Activated CD4-positive, CD25-positive, alpha-beta regulatory T cell (primary cell): Measurements from ENCODE around the gene COPS9.

Experiments used
- DNase-seq, 4 experiments: peaks; one replicate each; lab custom pipeline; 2025; lab: John Stamatoyannopoulos, UW

Gene COPS9

DNA sequence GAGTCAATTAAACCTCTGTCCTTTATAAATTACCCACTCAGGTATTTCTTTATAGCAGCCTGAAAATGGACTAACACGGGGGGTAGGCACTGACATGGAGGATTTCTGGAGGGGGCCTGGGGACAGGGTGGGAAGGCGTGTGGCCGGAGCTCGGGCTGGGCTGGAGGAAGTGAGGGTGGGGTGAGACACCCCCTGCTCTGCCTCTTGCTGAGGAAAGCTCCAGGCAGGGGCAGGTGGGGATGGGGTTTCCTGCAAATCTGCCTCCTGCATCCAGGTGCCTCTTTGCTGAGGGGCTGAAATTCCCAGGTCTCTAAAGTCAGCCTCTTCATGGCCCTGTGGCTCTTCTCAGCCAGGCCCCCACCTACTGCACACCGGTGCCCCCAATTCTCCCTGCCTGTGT, 30.1 kb upstream of the COPS9 start:
- no peak for DNase-seq

- no peak for DNase-seq
Observed at GRCh38 chr2:240165661-240166060, 29.6 kb upstream of the COPS9 start.

DNA sequence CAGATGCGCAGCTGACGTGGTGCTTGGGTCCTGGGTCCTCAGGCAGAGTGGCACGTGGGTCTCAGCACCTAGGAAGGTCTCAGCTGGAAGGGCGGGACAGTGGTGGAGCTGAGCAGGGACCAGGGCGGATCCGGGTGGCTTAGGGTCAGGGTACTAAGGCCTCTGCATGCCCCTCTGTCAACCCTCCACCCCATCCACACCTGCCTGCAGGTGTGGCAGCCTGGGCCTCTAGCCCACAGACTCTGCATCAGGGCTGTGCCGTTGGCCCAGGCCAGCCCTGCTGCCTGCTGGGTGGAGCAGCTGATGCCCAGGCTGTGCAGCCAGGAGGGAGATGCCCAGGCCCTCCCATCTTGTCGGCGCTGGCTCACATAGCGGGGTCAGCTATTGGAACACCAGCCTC, 28.9 kb upstream of the COPS9 start:
- DNase-seq, result no peak

GRCh38 chr2:240164586-240164985, 28.5 kb upstream of the COPS9 start:
- no peak for DNase-seq

- no peak for DNase-seq
Observed at GRCh38 chr2:240163844-240164574, 27.9 kb upstream of the COPS9 start.

- no peak for DNase-seq
Observed at GRCh38 chr2:240162939-240163714, 27.0 kb upstream of the COPS9 start.

GRCh38 chr2:240162531-240162930, 26.4 kb upstream of the COPS9 start:
- DNase-seq, result no peak

DNA sequence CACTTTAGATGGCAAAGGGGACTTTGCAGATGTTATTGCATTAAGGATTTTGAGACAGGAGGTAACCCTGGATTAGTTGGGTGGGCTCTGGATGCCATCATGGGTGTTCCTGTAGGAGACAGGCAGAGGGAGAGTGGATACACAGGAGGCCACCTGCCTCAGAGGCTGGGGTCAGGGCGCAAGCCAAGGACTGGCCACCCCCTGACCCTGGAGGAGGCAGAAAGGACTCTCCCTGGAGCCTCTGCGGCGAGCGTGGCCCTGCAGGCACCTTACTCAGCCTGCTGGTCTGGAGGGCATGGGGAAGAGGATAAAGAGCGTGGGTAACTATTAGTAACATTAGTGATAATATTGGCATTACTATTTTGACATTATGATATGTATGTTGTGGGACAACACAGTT, 25.9 kb upstream of the COPS9 start:
- no peak for DNase-seq

GRCh38 chr2:240161087-240161750, 25.1 kb upstream of the COPS9 start:
- no peak for DNase-seq

GRCh38 chr2:240160291-240161086, 24.4 kb upstream of the COPS9 start:
- no peak for DNase-seq

DNA sequence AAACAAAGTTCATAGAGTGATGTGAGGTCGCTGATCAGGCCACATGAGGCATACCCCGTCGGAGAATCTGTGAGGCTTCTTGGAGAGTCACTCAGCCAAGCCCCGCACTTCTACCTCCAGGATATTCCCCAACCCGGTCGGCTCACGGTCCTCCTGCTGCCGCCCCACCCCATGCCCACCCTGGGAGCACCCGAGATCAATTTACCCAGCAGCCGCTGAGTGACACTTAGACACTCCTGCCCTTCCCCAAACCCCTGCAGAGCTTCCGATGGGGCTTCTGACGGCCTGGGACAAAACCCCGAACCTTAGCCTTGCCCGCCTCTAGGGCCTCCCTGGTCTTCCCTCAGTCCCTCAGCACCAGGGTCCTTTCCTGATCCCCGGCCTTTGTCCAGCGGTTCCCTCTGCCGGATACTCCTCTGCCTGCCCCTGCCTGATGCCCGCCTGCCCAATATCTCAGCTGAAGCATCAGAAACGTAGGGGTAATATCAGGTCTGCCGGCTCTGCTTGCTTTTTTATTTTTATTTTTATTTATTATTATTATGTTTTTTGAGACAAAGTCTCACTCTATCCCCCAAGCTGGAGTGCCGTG, 23.2 kb upstream of the COPS9 start:
- DNase-seq, result no peak

DNA sequence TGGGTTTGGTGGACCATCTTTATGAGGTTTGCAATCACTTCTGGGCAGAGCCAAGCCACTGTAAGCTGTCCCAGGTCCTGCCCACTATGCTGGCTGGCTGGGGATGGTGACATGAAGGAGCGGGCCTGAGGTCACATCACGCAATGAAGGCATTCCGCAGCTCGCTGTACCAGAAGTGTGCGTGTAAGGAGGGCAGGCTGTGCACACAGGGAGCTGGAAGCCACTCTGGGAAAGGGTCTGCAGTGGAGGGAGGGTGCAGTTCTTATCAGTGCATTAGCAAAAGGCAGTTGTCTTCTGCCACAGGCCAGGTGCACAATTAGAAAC, 21.0 kb upstream of the COPS9 start:
- DNase-seq, result no peak

- no peak for DNase-seq
Observed at GRCh38 chr2:240156435-240157146, 20.5 kb upstream of the COPS9 start.

GRCh38 chr2:240155745-240156390, 19.8 kb upstream of the COPS9 start:
- DNase-seq, result no peak

DNA sequence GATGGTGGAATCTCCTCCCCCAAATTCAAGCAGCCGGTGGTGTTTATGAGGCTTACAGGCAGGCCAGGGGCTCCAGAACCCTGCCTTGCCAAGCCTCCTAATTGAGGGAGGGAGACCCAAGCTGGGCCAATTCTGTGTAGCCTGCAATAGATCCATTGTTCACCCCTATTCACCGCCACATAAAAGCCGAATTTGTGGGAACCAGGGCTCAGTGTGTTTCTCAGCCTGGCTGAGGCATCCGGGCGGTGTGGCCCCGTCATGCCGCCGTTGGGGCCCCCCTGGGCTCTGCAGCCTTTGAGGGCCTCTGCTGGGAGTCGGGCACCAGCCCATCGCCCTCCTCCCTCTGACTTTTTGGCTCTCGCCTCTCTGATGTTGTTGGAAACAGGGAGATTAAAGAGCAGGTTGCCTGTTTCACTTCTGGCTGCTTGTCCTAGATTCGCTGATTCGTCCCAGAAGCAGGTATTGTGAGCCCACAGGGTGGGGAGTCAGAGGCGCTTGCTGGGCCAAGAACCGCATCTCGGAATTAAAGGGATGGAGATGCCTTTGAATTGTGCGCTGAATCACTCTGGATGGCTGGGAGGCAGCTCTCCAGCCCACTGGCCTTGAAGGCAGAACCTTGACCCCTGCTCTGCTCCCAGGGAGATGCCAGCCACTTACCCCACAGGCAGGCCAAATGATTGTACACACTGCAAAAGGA, 19.1 kb upstream of the COPS9 start:
- no peak for DNase-seq

GRCh38 chr2:240154606-240155005, 18.5 kb upstream of the COPS9 start:
- no peak for DNase-seq

DNA sequence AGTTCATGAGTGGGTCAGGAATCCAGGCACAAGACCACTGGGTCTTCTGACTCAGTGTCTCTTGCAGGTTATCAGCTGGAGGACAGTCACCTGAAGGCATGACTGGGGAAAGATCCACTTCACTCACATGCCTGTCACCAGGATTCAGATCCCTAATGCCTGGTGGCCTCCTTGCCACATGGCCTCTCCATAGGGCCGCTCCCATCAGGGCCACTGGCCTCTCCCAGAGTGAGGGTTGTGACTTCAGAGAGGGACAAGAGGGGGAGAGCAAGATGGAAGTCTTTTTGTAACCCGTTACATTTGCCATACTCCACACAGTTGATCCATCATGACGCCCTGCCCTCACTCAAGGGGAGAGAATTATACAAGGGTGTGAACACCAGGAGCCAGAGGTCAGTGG, 17.3 kb upstream of the COPS9 start:
- DNase-seq, result no peak

GRCh38 chr2:240151477-240152031, 15.4 kb upstream of the COPS9 start:
- no peak for DNase-seq

DNA sequence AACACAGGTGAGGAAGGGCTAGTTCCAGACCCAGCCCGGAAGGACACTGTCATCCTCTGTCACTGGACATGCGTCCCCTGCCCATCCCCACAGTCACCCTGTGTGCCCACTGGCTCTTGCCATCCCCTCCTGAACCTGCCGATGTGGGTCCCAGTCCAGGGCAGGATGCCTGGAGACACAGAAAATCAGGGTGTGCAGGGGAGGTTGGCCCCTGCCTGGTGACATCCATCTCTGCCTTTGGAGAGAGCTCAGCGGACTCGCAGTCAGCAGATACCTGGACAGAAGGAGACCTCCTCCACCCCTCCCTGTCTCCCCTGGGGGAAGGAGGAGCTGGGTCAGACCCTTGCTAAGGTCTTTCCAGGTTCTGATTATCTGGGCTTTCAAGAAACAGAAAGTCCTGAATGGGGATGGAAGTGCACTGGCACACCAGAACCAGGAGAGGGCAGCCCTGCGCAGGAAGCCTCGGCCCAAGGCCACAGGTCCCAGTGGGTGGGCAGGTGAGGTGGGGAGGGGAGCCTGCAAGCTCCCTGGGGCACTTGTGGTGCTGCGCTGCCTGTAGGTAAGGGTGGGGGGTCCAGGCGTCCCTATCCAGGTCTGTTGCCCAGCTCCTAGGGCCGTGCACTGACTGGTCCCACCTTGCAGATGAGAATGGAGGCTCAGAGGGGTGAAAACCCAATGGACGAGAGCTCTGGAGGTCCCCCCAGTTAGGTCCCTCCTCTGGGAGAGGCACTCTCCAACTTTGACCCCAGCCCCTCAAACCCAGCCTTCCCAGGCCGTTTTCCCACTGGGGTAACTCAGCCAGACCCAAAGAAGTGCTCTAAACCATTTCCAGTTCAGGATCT, 14.1 kb upstream of the COPS9 start:
- no peak for DNase-seq
